ENCODE results near the gene RARB. TPM values are rescaled to one million over a fixed set of nuclear protein-coding genes. Genes with fewer than 3 reads are reported as not detected.

Gene RARB
- total and polyA plus RNA-seq, 9 donors, result 3.5 to 13.4 (median 7.9) TPM

DNA sequence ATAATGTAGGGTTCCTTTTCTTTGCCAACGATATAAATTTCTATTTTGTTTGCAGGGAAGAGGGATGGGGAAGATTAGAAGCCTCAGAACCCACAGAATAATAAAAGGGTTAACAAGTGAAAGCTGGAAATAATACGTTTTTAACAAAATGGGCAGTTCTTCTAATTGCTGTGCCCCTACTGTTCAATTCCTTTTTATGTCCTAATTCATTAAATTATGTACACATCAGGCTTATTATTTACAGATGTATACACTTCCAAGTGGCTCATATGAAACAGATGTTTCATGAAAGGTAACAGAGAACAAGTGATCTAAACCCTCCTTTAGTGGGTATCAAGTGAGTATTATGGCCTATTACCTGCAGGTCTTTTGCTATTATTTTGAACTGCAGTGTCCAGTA lies 16.2 kb downstream of the RARB start:
- Histone ChIP-seq H3K36me3 (no peaks in the 10 kb centered on the region), H3K27me3 (no peaks in the 10 kb centered on the region), H3K27ac (no peak overlapping the region), H3K4me3 (no peak overlapping the region), H3K9me3 (no peaks in the 10 kb centered on the region), H3K4me1 (ENCODE audit: insufficient read depth) (no peaks in the 10 kb centered on the region)
- no peak for TF ChIP-seq EP300 (IDR thresholded peaks at IDR 0.05)
- TF ChIP-seq, protein P1, sequence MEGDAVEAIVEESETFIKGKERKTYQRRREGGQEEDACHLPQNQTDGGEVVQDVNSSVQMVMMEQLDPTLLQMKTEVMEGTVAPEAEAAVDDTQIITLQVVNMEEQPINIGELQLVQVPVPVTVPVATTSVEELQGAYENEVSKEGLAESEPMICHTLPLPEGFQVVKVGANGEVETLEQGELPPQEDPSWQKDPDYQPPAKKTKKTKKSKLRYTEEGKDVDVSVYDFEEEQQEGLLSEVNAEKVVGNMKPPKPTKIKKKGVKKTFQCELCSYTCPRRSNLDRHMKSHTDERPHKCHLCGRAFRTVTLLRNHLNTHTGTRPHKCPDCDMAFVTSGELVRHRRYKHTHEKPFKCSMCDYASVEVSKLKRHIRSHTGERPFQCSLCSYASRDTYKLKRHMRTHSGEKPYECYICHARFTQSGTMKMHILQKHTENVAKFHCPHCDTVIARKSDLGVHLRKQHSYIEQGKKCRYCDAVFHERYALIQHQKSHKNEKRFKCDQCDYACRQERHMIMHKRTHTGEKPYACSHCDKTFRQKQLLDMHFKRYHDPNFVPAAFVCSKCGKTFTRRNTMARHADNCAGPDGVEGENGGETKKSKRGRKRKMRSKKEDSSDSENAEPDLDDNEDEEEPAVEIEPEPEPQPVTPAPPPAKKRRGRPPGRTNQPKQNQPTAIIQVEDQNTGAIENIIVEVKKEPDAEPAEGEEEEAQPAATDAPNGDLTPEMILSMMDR (IDR thresholded peaks at IDR 0.05), result no peak
- TF ChIP-seq POLR2A (IDR thresholded peaks at IDR 0.05), result no peak
- intact Hi-C loops (cut with DNase I), result loop anchor here in 1 of 4 donors (2.0 kb wide), 1 partner anchor 19 kb away; no protein-coding TSS in a partner anchor
- DNase-seq, result no peak
- 40 to 51% (median 42%) methylated on average over 2 of the region's 2 CpGs for WGBS, 3 donors

DNA sequence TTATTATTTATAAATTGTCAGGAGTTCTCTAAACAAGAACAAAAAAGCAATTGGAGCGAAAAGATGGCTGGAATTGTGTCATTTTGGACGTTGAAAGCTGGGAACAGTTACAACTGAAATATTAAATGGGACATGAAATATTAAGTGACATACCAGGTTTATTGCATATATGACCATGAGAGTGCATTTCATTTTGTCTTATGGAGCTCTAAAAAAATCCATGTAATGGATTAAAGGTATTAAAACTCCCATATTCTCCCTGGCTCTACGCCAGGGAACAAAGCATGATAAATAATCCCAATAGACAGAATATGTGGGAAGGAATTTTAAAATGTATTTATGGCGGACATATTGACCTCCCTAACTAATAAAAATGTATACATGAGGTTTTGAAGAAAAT lies 17.7 kb downstream of the RARB start:
- Histone ChIP-seq H3K36me3 (no peaks in the 10 kb centered on the region), H3K9me3 (no peaks in the 10 kb centered on the region), H3K4me1 (ENCODE audit: insufficient read depth) (no peaks in the 10 kb centered on the region), H3K27ac (no peak overlapping the region), H3K27me3 (no peaks in the 10 kb centered on the region), H3K4me3 (no peak overlapping the region)
- 59 to 65% (median 64%) methylated on average over 4 of the region's 4 CpGs for WGBS, 3 donors
- no peak for TF ChIP-seq POLR2A (IDR thresholded peaks at IDR 0.05)
- TF ChIP-seq, protein P1 (IDR thresholded peaks at IDR 0.05), result no peak
- no peak for TF ChIP-seq EP300 (IDR thresholded peaks at IDR 0.05)
- no peak for DNase-seq
- intact Hi-C loops (cut with DNase I), result loop anchor here in 1 of 4 donors (2.0 kb wide), 1 partner anchor 17 kb away; no protein-coding TSS in a partner anchor

DNA sequence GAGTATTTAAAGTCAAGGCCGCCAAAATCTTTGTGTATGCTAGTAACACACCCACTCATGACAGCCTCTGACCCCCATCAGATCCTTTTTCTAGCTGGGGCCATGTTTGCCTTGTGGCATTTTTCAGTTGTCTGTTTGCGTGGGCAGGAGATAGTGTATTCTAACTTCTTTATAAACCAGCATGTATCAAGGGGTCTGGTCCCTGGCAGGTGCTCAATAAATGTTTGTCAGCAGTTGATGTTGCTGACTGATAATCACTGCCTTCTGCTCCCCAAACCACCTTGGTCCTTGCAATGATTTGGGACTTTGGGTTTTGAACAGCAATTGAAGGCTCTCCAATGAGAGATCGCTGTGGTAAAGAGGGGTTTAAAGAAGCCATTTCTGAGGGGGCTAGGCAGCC lies 19.2 kb downstream of the RARB start:
- WGBS, 3 donors, result 75 to 82% (median 77%) methylated on average over 3 of the region's 3 CpGs
- H3K9me3 ChIP-seq, result no peaks in the 10 kb centered on the region
- H3K36me3 ChIP-seq, result no peaks in the 10 kb centered on the region
- TF ChIP-seq EP300 (IDR thresholded peaks at IDR 0.05) (no peak), POLR2A (IDR thresholded peaks at IDR 0.05) (no peak)
- TF ChIP-seq, protein P1 (IDR thresholded peaks at IDR 0.05), result no peak
- intact Hi-C loops (cut with DNase I), result no loop called here
- no peak overlapping the region for H3K4me3 ChIP-seq
- no peak overlapping the region for H3K27ac ChIP-seq
- H3K4me1 ChIP-seq (ENCODE audit: insufficient read depth), result no peaks in the 10 kb centered on the region
- no peaks in the 10 kb centered on the region for H3K27me3 ChIP-seq
- DNase-seq, result no peak

DNA sequence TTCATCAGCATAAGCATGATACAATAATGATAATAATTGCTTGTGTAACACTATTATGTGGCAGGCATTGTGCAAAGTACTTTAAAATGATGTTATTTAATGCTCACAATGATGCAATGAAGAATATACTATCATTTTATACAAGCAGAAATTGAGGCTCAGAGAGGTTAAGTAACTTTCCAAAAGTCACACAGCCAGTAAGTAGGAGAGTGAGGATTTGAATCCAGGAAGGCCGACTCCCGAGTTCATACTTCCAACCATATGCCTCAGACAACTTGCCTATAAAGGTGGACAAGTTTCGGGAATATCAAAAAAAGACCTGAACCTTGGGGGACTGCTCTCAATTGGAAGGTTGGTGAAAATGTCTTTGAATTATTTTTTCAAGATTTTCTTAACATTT lies 19.9 kb downstream of the RARB start:
- 97 to 98% (median 97%) methylated on average over 3 of the region's 3 CpGs for WGBS, 3 donors
- Histone ChIP-seq H3K4me1 (ENCODE audit: insufficient read depth) (no peaks in the 10 kb centered on the region), H3K36me3 (no peaks in the 10 kb centered on the region), H3K9me3 (no peaks in the 10 kb centered on the region), H3K4me3 (no peak overlapping the region), H3K27ac (no peak overlapping the region), H3K27me3 (no peaks in the 10 kb centered on the region)
- TF ChIP-seq EP300 (IDR thresholded peaks at IDR 0.05) (no peak), POLR2A (IDR thresholded peaks at IDR 0.05) (no peak)
- TF ChIP-seq, protein P1 (IDR thresholded peaks at IDR 0.05), result no peak
- intact Hi-C loops (cut with DNase I), result no loop called here
- DNase-seq, result no peak
